GM18507 (cell line): Measurements from ENCODE around the gene BMPR1A.
"Not testable (repeated sequence)": the region's sequence is repeated elsewhere in the genome, so short reads cannot be mapped to it uniquely, and the experiment has no call there.

Source experiments
- DNase-seq: peaks from one replicate; pipeline ENCODE4 v3.0.0; 2011; ENCODE audit warnings: low read depth; ENCODE audit not compliant: insufficient read length; ENCODE audit errors: extremely low spot score
- FAIRE-seq: peaks from 2 replicates; lab custom pipeline; 2011; peaks lifted over from hg19 to GRCh38; lab: Jason Lieb, UNC

Gene BMPR1A

DNA sequence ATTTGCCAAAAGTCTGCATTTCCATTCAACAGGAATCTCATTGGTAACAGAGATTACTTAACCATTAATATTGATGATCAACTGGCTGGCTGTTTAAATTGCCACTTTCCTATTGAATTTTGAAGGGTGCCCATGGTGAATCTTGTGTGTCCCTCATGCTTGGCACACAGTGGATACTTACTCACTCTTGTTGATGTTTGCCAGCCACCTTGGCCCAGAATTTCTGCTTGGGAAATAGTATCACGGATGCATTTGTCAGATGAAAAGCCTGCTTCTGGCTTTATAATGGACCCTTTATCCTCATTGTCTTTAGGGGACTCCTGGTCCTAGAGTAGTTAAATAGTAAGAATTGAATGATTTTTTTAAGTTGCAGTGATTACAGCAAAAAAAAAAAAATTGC, 149.0 kb downstream of the BMPR1A start:
- no peak for FAIRE-seq
- no peak for DNase-seq

GRCh38 chr10:86914734-86915133, 158.3 kb downstream of the BMPR1A start:
- FAIRE-seq (no peak), DNase-seq (no peak)

GRCh38 chr10:86918022-86918471, 161.6 kb downstream of the BMPR1A start:
- no peak for FAIRE-seq

GRCh38 chr10:86922553-86922961, 166.1 kb downstream of the BMPR1A start:
- DNase-seq (no peak), FAIRE-seq (no peak)

More at GRCh38 chr10:86918022-86918471, 161.6 kb downstream of the BMPR1A start:
- no peak for DNase-seq

- no peak for FAIRE-seq
- DNase-seq: no peak
Observed at GRCh38 chr10:86929468-86930380, 173.3 kb downstream of the BMPR1A start.

DNA sequence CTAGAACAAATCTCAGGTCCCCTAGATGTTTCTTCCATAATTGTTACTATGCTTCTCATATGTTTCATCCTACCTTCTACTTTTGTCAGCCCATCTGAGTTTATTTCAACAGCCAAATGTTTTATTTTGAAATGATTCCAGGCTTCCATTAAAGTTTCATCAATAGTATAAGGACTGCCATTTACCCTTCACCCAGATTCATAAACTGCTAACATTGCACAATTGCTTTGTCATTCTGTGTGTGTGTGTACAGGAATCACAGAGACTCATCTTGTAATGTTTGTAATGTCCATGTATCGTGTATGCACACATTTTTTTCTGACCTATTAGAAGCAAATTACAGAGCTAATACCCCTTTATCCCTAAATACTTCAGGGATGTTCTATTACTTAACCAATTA, 175.5 kb downstream of the BMPR1A start:
- DNase-seq (no peak), FAIRE-seq (no peak)

GRCh38 chr10:86932674-86933073, 176.3 kb downstream of the BMPR1A start:
- no peak for DNase-seq

DNA sequence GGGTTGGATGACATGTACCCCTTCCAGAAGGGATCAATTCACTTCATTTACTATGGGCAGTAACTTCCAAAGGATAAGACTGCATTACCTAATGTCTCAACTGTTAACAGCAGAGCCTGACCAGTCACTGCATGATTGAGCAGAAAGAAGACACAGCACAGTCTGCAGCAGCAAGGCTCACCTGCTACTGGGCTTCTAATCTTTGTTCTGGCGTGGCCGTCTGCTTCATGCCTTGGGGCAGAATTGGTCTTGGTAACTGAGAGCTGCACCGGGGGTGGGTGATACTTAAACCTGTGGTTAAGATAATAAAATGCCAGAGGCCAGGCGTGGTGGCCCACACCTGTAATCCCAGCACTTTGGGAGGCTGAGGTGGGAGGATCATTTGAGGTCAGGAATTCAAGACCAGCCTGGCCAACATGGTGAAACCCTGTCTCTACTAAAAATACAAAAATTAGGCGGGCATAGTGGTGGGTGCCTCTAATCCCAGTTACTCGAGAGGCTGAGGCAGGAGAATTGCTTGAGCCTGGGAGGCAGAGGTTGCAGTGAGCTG, 177.8 kb downstream of the BMPR1A start:
- not testable (repeated sequence) for DNase-seq, FAIRE-seq

More at GRCh38 chr10:86932674-86933073, 176.3 kb downstream of the BMPR1A start:
- FAIRE-seq: no peak

DNA sequence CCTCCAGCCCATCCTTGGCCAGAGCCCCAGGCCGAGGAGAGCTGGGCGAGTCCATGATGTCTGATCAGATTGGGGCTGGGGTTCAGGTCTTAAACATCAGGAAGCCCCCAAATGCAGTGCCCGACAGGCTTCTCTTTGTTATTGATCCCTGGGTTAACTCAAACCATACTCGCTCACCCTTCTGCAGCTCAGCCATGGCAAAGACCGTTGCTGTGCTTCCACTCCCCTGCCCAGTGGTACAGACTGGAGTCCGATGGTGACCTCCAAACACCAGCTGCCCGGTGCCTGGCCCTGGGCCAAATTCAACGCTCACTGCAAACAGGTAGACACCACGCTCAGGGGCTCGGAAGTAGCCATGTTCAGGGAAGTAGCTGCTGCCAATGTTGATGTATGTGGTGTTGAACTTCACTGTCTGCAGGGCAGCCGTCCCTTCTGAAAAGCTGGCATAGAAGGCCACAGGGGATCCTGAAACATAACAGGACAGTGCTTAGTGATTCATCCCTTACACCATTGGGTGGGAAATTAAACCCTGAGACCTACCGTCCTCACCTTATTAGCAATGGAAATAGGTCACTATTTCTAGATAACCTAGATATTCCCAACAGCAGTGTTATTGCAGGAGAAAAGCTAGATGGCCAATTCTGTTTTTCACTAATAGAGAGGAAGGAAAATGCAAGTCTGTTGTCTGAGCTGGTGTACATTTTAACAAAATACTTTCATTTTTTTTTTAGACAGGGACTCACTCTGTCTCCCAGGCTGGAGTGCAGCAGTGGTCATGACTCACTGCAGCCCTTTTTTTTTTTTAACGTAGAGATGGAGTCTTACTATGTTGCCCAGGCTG, 180.5 kb downstream of the BMPR1A start:
- DNase-seq (no peak), FAIRE-seq (no peak)

GRCh38 chr10:86937502-86938154, 181.2 kb downstream of the BMPR1A start:
- no peak for DNase-seq
- no peak for FAIRE-seq

- DNase-seq: no peak
- no peak for FAIRE-seq
Observed at GRCh38 chr10:86938260-86938659, 181.8 kb downstream of the BMPR1A start.

- not testable (repeated sequence) for FAIRE-seq, DNase-seq
Observed at GRCh38 chr10:86940076-86940475, 183.7 kb downstream of the BMPR1A start.

DNA sequence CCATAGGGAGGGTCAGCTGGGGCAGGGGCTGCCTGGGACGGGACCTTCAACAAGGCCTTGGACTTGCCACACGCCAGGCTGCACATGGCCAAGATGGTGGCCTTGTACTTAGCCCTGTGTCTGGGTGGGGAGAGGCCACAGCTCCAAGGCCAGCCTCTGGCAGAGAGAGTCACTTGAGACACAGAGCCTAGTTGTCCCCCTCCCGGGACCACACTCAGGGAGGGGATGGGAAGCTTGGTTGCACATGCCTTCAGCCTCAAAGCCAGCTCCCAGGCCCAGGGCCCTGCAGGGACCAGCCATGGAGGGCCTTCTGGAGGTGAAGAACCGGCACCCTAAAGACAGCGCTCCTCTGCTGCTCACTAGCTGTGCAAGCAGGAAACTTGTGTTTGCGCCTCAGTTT, 184.3 kb downstream of the BMPR1A start:
- DNase-seq (no peak), FAIRE-seq (no peak)

DNA sequence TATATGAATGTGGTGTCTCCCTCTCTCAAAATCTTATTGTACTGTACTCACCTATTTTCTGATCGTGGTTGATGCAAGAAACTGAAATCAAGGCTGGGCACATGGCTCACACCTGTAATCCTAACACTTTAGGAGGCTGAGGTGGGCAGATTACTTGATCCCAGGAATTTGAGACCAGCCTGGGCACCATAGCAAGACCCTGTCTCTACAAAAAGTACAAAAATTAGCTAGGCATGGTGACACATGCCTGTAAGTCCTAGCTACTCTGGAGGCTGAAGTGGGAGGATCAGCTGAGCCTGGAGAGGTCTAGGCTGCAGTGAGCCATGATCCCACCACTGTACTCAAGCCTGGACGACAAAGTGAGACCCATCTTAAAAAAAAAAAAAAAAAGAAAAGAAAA, 185.0 kb downstream of the BMPR1A start:
- FAIRE-seq: no peak

GRCh38 chr10:86941991-86942421, 185.6 kb downstream of the BMPR1A start:
- FAIRE-seq: no peak

More for the DNA sequence above, 185.0 kb downstream of the BMPR1A start:
- DNase-seq: no peak

GRCh38 chr10:86942441-86943315, 186.3 kb downstream of the BMPR1A start:
- DNase-seq (no peak), FAIRE-seq (no peak)

More at GRCh38 chr10:86941991-86942421, 185.6 kb downstream of the BMPR1A start:
- DNase-seq: no peak

DNA sequence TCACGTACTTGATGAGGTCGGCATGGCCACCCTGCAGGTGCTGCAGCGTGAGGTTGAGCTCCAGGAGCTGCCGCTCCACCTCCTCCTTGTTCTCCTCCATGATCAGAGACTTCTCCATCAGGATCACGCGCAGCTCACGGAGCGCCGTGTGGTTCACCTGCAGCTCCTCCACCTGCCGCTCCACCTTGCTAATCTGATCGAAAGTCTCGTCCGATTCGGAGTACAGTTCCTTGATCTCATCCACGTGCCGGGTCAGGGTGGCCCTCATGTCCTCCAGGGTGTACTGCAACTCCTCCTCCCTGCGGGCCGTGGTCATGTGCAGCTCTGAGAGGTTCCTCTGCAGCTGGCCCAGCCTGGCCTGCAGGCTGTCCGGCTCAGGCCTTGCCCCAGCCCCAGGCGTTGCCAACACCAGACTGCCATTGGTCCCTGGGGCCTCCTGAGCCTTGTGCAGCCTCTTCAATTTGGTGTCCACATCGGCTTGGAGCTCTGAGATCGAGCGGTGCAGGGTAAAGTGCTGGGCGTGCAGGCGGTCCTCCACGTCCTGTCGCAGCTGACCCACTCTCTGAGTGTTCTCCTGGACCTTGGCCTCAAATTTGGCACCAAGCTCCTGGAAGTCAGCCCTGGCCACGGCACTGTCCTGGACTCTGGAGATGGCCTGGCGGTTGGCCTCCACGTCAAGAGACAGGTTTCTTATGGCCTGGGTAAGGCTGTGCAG, 187.1 kb downstream of the BMPR1A start:
- DNase-seq (no peak), FAIRE-seq (no peak)

DNA sequence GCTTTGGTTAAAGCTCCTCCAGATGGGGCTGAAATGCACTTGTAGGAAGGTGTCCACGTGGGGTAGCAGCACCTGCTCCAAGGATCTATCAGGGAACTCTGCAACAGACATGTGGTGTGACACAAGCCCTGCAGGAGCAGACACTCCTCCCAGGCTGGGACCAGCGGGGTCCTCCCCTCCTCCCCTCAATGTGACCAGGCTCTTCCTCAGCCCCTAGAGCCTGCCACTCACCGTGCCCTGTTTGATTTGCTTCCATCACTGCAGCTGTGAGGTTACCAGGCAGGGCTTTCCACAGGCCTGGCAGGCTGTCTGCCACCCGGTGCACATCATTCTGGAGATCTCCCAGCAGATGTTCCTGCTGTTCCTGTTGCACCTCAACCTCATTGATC, 187.6 kb downstream of the BMPR1A start:
- FAIRE-seq: no peak
- no peak for DNase-seq
